ENCODE measurements around the gene POC1B.

Gene POC1B

DNA sequence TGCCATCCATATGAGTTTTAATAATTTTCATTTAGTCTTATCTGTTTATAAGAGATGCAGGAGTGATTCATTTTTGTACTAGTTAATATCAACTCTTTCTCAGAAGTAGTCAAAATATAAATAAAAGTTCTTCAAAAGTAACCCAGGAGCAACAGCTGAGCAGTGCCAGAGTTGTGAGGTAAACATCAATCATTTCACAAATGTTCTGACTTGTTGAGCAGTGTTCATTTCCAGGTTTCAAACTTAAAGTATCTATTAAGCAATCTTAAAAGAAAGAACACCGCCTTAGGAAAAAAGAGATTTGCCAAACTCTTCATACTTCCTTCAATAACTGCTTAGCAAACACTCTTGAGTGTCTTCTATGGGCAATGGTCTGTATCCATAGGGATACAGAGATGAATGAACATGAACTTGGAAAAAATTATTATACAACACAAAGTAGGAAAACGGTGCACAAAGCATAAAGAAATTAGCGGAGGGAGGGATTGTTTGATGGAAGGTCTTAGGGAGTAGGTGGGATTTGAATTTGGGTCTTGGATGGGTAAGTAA is 41.9 kb upstream of the POC1B start:
- TF ChIP-seq, protein P1, sequence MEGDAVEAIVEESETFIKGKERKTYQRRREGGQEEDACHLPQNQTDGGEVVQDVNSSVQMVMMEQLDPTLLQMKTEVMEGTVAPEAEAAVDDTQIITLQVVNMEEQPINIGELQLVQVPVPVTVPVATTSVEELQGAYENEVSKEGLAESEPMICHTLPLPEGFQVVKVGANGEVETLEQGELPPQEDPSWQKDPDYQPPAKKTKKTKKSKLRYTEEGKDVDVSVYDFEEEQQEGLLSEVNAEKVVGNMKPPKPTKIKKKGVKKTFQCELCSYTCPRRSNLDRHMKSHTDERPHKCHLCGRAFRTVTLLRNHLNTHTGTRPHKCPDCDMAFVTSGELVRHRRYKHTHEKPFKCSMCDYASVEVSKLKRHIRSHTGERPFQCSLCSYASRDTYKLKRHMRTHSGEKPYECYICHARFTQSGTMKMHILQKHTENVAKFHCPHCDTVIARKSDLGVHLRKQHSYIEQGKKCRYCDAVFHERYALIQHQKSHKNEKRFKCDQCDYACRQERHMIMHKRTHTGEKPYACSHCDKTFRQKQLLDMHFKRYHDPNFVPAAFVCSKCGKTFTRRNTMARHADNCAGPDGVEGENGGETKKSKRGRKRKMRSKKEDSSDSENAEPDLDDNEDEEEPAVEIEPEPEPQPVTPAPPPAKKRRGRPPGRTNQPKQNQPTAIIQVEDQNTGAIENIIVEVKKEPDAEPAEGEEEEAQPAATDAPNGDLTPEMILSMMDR (IDR thresholded peaks at IDR 0.05; ENCODE audit: low read depth, low read length), result no peak
- no peak for DNase-seq (ENCODE audit: low read depth in 2 of 2)
- H3K4me3 ChIP-seq (replicated peaks in 1 of 2; ENCODE audit: low read depth in 2 of 2, low read length in 2 of 2), result no peak overlapping the region

DNA sequence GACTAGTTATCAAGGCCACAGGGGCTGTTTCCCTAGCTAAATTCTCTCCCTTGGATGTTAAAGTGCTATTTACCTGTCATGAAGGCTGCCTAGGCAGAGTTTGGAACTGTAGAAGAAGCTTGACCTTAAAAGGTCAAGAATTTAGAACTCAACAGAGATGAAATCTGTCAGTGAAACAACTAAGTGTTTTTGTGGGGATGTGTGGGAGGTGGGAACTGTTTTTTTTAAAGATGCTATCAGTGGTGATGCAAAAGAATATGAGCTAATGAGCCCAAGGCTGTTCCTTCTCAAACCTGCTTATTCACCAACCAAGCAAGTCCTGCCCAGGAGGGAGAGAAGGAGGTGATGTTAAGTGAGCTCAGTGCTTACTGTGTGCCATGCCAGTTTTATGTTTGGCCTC is 40.8 kb upstream of the POC1B start:
- no peak overlapping the region for H3K4me3 ChIP-seq (replicated peaks in 1 of 2; ENCODE audit: low read depth in 2 of 2, low read length in 2 of 2)
- TF ChIP-seq, protein P1 (IDR thresholded peaks at IDR 0.05; ENCODE audit: low read depth, low read length), result no peak
- peak; percentile 34 to 38 for DNase-seq (ENCODE audit: low read depth in 2 of 2)

DNA sequence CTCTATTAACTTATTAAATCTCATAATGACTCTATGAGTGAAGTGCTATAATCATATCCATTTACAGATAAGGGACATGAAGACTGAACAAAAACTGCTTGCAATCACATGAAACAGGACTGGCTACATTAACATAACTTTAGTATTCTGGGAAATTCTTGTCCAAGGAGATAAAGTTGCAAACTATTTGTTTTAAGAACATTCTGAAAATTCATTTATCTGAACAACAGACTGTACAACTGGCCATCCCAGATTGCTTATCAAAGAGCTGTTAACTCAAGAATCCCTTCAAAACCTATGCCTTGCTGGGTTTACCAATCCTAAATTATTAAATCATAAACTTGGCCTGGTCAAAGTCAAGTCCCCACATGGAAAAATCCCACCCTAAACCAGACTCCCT is 39.2 kb upstream of the POC1B start:
- DNase-seq (ENCODE audit: low read depth in 2 of 2), result no peak

DNA sequence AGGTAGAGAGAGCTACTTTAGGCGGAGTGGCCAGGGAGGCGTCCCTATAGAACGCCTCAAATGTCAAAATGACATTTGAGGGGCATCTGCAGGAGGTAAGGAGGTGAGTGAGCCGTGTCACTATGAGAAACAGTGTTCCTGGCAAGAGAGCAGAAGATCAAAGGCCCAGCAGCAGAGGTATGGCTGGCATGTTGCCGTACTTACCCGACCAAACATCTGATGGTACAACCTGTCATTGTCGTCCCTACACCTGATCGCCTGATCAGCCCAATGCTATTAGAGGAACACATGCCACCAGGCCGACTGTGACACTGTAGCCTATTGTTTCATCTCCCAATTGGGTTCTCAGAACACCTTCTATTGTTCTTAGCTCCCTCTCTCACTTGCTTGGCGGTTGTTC is 33.9 kb upstream of the POC1B start:
- no peak overlapping the region for H3K4me3 ChIP-seq (replicated peaks in 1 of 2; ENCODE audit: low read depth in 2 of 2, low read length in 2 of 2)
- TF ChIP-seq, protein P1 (IDR thresholded peaks at IDR 0.05; ENCODE audit: low read depth, low read length), result no peak
- no peak for DNase-seq (ENCODE audit: low read depth in 2 of 2)

More for the DNA sequence above, 39.2 kb upstream of the POC1B start:
- no peak overlapping the region for H3K4me3 ChIP-seq (replicated peaks in 1 of 2; ENCODE audit: low read depth in 2 of 2, low read length in 2 of 2)
- TF ChIP-seq, protein P1 (IDR thresholded peaks at IDR 0.05; ENCODE audit: low read depth, low read length), result no peak

DNA sequence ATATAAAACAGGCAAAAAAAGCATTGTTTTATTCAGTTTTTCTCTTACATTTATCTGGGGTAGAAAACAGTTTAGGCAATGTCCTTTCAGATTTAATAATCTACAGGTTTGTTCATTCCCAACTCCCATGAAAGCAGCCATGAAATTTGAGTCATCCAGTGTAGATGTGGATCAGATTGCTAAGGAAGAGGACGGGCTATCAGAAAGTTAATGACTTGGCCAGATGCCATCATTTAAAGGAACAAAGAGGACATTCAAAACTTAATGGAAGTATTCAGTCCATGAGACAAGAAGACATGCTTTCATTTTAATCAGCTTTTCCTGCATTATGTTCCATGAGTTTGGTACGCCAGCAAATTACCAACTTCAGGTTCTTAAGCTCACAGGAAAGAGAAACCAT is 31.1 kb upstream of the POC1B start:
- DNase-seq (ENCODE audit: low read depth in 2 of 2), result no peak
- no peak overlapping the region for H3K4me3 ChIP-seq (replicated peaks in 1 of 2; ENCODE audit: low read depth in 2 of 2, low read length in 2 of 2)
- TF ChIP-seq, protein P1 (IDR thresholded peaks at IDR 0.05; ENCODE audit: low read depth, low read length), result no peak

DNA sequence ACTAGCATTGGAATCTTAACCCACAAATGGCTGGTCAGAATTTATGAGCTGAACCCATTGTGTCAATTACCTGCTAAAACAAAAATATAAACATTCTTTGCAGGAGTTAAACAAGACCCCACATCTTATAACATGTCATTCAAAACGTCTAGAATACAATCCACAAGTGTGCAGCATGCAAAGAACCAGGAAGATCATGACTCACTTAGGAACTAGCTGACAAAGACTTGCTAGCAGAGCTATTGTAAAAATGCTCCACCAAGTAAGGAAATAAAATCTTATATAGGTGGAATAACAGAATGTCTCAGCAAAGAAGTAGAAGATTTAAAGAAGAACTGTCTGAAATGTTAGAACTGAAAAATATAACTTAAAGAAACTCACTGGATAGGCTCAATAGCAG is 26.5 kb upstream of the POC1B start:
- TF ChIP-seq, protein P1 (IDR thresholded peaks at IDR 0.05; ENCODE audit: low read depth, low read length), result no peak
- DNase-seq (ENCODE audit: low read depth in 2 of 2), result peak in 1 of 2 donors; percentile 42

DNA sequence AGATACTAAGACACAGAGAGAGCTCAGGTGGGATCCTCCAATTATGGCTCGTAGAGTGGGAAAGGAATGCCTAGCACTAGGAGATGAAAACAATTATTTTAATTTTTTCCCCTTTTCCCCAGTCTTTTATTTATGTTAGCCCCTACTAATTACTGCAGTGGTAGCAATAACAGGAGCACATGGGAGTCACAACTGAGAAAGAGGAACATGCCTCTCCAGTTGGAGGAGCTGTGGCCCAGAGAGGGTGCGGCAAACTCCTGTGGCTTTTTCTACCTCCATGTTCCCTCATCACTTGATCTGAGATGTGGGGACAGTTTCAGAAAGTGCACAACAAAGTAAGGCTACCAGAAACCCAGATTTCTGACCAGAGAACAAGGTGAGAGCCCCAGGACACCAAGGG is 25.9 kb upstream of the POC1B start:
- TF ChIP-seq, protein P1 (IDR thresholded peaks at IDR 0.05; ENCODE audit: low read depth, low read length), result no peak
- H3K4me3 ChIP-seq (replicated peaks in 1 of 2; ENCODE audit: low read depth in 2 of 2, low read length in 2 of 2), result no peak overlapping the region
- no peak for DNase-seq (ENCODE audit: low read depth in 2 of 2)

More for the DNA sequence above, 26.5 kb upstream of the POC1B start:
- no peak overlapping the region for H3K4me3 ChIP-seq (replicated peaks in 1 of 2; ENCODE audit: low read depth in 2 of 2, low read length in 2 of 2)

Data from cardiac fibroblast (primary cell).